WTC11 (cell line): ENCODE data around the gene TNIK. TPM values are rescaled to one million over a fixed set of nuclear protein-coding genes. Genes with fewer than 3 reads are reported as not detected.

Experiments used
- ATAC-seq: fragments of 200-7000 bp; cut with Tn5 transposase; 2 replicates; pipeline ENCODE4 v1.10.0; 2021; ENCODE audit warnings: mild to moderate bottlenecking, moderate library complexity
- CTCF ChIA-PET: fragments of 300-600 bp; sonication (Branson Sonifier 250); formaldehyde crosslinking; loops from one replicate; lab custom pipeline; 2021; ENCODE audit warnings: antibody characterized with exemption; lab: Charles Lee
- POLR2A ChIA-PET: fragments of 350-600 bp; sonication (Branson Sonifier 250); formaldehyde crosslinking; loops from one replicate; lab custom pipeline; 2021; ENCODE audit warnings: antibody characterized with exemption; lab: Charles Lee
- DNase-seq: peaks from one replicate; pipeline ENCODE4 v3.0.0; 2021; ENCODE audit warnings: low spot score
- H3K27ac Mint-ChIP-seq: 2 replicates; pipeline ENCODE4 v1.8.0; 2021; ENCODE audit warnings: mixed read lengths
- H3K27me3 Mint-ChIP-seq: 2 replicates; pipeline ENCODE4 v1.8.0; 2021; ENCODE audit warnings: low read depth, mild to moderate bottlenecking, moderate library complexity, mixed read lengths
- H3K36me3 Mint-ChIP-seq: 2 replicates; pipeline ENCODE4 v1.8.0; 2021; ENCODE audit warnings: mixed read lengths
- H3K4me1 Mint-ChIP-seq: 2 replicates; pipeline ENCODE4 v1.8.0; 2022; ENCODE audit warnings: mixed read lengths
- H3K4me3 Mint-ChIP-seq: 2 replicates; pipeline ENCODE4 v1.8.0; 2021; ENCODE audit warnings: mild to moderate bottlenecking, moderate library complexity, mixed read lengths
- H3K9me3 Mint-ChIP-seq: 2 replicates; pipeline ENCODE4 v1.8.0; 2021; ENCODE audit warnings: mixed read lengths
- ESRRA ChIP-seq: sonication (generic); formaldehyde crosslinking; IDR thresholded peaks from 2 replicates; pipeline ENCODE4 v1.8.1; 2022; ENCODE audit warnings: mild to moderate bottlenecking, missing genetic modification reagents, borderline replicate concordance
- FOXP1 ChIP-seq: sonication (generic); formaldehyde crosslinking; IDR thresholded peaks from 2 replicates; pipeline ENCODE4 v1.8.0; 2022; ENCODE audit warnings: missing genetic modification reagents, mild to moderate bottlenecking, moderate library complexity, borderline replicate concordance
- GABPB1 ChIP-seq: sonication (generic); formaldehyde crosslinking; IDR thresholded peaks from 2 replicates; pipeline ENCODE4 v1.8.1; 2023; ENCODE audit warnings: mild to moderate bottlenecking, missing genetic modification reagents
- GRHL2 ChIP-seq: fragments of 250-450 bp; sonication (Bioruptor Pico); IDR thresholded peaks from 2 replicates; pipeline ENCODE4 v1.8.0; 2022; ENCODE audit warnings: mild to moderate bottlenecking, moderate library complexity; ENCODE audit not compliant: insufficient replicate concordance, severe bottlenecking
- HMGA2 ChIP-seq: fragments of 250-450 bp; sonication (Bioruptor Pico); IDR thresholded peaks from 2 replicates; pipeline ENCODE4 v1.4.0; 2021; ENCODE audit warnings: mild to moderate bottlenecking, moderate library complexity
- MXD4 ChIP-seq: fragments of 250-450 bp; sonication (Bioruptor Pico); IDR thresholded peaks from 2 replicates; pipeline ENCODE4 v1.8.0; 2021; ENCODE audit warnings: mild to moderate bottlenecking, moderate library complexity, borderline replicate concordance
- MYBL2 ChIP-seq: sonication (generic); formaldehyde crosslinking; IDR thresholded peaks from 2 replicates; pipeline ENCODE4 v1.8.1; 2023; ENCODE audit warnings: mild to moderate bottlenecking, moderate library complexity, missing genetic modification reagents
- RELA ChIP-seq: sonication (generic); formaldehyde crosslinking; IDR thresholded peaks from 2 replicates; pipeline ENCODE4 v1.8.1; 2022; ENCODE audit warnings: missing genetic modification reagents, mild to moderate bottlenecking, borderline replicate concordance
- SOX15 ChIP-seq: fragments of 250-450 bp; sonication (Bioruptor Pico); IDR thresholded peaks from 2 replicates; pipeline ENCODE4 v1.9.0; 2021; ENCODE audit warnings: mild to moderate bottlenecking
- total RNA-seq: library from RNA; stranded (reverse); gene quantifications from 3 replicates; pipeline ENCODE4 v1.2.3, GENCODE V29; 2021
- TF ChIP-seq, protein P1 (sequence below): sonication (generic); formaldehyde crosslinking; IDR thresholded peaks from 2 replicates; pipeline ENCODE4 v1.8.0; 2023; ENCODE audit warnings: missing genetic modification reagents, mild to moderate bottlenecking, borderline replicate concordance
- TF ChIP-seq, protein P2 (sequence below): sonication (generic); formaldehyde crosslinking; conservative IDR thresholded peaks from 2 replicates; pipeline ENCODE4 v1.8.1; 2023; ENCODE audit warnings: mild to moderate bottlenecking, low read depth, missing genetic modification reagents, moderate library complexity
- TF ChIP-seq, protein P3 (sequence below): sonication (generic); formaldehyde crosslinking; IDR thresholded peaks from 2 replicates; pipeline ENCODE4 v1.8.1; 2022; ENCODE audit warnings: missing genetic modification reagents, borderline replicate concordance
- TF ChIP-seq, protein P4 (sequence below): fragments of 250-450 bp; sonication (Bioruptor Pico); IDR thresholded peaks from 2 replicates; pipeline ENCODE4 v1.9.0; 2021; ENCODE audit warnings: mild to moderate bottlenecking, borderline replicate concordance

TNIK gene
- total RNA-seq, 1 experiment from 2014 or later: 50.3 TPM

DNA sequence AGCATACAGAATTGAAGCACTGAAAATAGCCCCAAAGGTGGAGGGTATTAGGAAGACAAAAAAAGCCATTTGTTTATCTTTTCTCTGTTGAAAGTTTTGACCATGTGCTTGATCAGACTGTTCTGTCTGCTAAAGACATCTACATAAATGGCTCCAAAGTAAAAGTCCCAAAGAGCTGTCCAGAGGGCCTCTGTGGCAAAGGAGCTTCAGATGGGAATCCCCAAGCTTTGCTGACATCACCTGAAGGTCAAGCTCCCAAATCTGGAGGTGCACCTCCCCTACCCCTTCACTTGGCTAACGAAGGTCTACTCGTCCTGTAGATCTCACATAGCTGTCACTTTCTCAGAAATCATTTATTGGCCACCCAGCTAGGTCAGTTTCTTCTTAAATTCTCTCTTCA lies 239.1 kb downstream of the TNIK start:
- TF ChIP-seq SOX15 (CRISPR knock-in tag): no peak

DNA sequence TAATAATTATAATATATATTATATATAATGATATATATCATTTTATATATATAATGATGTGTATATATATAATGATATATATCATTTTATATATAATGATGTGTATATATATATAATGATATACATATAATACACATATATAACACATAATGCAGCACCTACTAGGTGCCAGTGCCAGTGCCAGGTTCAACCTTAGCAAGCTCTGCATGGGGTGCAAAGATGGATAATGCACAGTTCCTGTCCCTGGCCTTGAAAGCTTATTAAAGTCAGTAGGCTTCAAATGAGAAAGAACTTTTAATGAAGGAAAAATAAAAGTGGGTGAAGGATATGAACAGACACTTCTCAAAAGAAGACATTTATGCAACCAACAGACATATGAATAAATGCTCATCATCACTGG lies 240.9 kb downstream of the TNIK start:
- H3K27me3 Mint-ChIP-seq: no peaks in the 10 kb centered on the region
- DNase-seq: no peak
- ATAC-seq: no peak
- TF ChIP-seq, protein P1, sequence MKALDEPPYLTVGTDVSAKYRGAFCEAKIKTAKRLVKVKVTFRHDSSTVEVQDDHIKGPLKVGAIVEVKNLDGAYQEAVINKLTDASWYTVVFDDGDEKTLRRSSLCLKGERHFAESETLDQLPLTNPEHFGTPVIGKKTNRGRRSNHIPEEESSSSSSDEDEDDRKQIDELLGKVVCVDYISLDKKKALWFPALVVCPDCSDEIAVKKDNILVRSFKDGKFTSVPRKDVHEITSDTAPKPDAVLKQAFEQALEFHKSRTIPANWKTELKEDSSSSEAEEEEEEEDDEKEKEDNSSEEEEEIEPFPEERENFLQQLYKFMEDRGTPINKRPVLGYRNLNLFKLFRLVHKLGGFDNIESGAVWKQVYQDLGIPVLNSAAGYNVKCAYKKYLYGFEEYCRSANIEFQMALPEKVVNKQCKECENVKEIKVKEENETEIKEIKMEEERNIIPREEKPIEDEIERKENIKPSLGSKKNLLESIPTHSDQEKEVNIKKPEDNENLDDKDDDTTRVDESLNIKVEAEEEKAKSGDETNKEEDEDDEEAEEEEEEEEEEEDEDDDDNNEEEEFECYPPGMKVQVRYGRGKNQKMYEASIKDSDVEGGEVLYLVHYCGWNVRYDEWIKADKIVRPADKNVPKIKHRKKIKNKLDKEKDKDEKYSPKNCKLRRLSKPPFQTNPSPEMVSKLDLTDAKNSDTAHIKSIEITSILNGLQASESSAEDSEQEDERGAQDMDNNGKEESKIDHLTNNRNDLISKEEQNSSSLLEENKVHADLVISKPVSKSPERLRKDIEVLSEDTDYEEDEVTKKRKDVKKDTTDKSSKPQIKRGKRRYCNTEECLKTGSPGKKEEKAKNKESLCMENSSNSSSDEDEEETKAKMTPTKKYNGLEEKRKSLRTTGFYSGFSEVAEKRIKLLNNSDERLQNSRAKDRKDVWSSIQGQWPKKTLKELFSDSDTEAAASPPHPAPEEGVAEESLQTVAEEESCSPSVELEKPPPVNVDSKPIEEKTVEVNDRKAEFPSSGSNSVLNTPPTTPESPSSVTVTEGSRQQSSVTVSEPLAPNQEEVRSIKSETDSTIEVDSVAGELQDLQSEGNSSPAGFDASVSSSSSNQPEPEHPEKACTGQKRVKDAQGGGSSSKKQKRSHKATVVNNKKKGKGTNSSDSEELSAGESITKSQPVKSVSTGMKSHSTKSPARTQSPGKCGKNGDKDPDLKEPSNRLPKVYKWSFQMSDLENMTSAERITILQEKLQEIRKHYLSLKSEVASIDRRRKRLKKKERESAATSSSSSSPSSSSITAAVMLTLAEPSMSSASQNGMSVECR: no peak
- TF ChIP-seq RELA (CRISPR knock-in tag) (no peak), HMGA2 (CRISPR knock-in tag) (peak; percentile 43; the same call in 1 of the 2 replicates)
- CTCF ChIA-PET: no interaction called here
- H3K36me3 Mint-ChIP-seq: no peaks in the 10 kb centered on the region
- POLR2A ChIA-PET: no interaction called here
- H3K9me3 Mint-ChIP-seq: no peaks in the 10 kb centered on the region
- no peak overlapping the region for H3K27ac Mint-ChIP-seq
- no peak overlapping the region for H3K4me3 Mint-ChIP-seq
- peaks cover 12% of the 10 kb centered on the region for H3K4me1 Mint-ChIP-seq

More for the DNA sequence above, 239.1 kb downstream of the TNIK start:
- Mint-ChIP-seq H3K9me3 (peaks cover 6% of the 10 kb centered on the region), H3K36me3 (peaks cover 10% of the 10 kb centered on the region), H3K4me3 (no peak overlapping the region), H3K27ac (no peak overlapping the region), H3K4me1 (peaks cover 11% of the 10 kb centered on the region), H3K27me3 (no peaks in the 10 kb centered on the region)
- ATAC-seq (no peak), DNase-seq (no peak)
- ChIA-PET CTCF (interaction anchor here (1.2 to 1.6 kb wide), 2 partner anchors 11 to 346 kb away, joined by 3 to 5 read pairs; no protein-coding TSS in a partner anchor), POLR2A (no interaction called here)

DNA sequence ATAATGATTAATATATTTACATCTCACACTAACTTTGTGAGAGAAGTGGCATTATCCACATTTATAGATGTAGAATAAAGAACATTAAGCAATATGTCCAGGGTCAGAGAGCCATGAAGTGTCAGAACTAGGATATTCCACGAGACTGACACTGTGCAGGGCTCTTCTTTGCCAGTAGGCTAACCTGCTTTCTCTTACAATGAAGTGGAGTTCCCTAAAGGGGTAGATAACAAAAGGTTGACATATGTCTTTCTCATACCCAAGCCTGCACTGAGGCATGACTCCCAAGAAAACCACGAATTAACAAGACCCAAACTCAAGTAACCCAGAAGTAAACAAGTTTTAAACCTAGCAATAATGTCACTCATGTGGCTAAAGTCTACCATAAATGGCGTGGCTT lies 242.1 kb downstream of the TNIK start:
- ChIA-PET POLR2A (no interaction called here), CTCF (no interaction called here)
- Mint-ChIP-seq H3K4me3 (no peak overlapping the region), H3K27me3 (no peaks in the 10 kb centered on the region), H3K4me1 (peaks cover 14% of the 10 kb centered on the region), H3K9me3 (no peaks in the 10 kb centered on the region), H3K36me3 (no peaks in the 10 kb centered on the region), H3K27ac (no peak overlapping the region; the same call in 1 of the 2 replicates)
- no peak for ATAC-seq
- no peak for DNase-seq
- no peak for TF ChIP-seq MYBL2 (CRISPR knock-in tag)
- TF ChIP-seq FOXP1 (CRISPR knock-in tag): no peak
- TF ChIP-seq, protein P1: no peak
- TF ChIP-seq GRHL2 (CRISPR knock-in tag): no peak
- TF ChIP-seq, protein P2, sequence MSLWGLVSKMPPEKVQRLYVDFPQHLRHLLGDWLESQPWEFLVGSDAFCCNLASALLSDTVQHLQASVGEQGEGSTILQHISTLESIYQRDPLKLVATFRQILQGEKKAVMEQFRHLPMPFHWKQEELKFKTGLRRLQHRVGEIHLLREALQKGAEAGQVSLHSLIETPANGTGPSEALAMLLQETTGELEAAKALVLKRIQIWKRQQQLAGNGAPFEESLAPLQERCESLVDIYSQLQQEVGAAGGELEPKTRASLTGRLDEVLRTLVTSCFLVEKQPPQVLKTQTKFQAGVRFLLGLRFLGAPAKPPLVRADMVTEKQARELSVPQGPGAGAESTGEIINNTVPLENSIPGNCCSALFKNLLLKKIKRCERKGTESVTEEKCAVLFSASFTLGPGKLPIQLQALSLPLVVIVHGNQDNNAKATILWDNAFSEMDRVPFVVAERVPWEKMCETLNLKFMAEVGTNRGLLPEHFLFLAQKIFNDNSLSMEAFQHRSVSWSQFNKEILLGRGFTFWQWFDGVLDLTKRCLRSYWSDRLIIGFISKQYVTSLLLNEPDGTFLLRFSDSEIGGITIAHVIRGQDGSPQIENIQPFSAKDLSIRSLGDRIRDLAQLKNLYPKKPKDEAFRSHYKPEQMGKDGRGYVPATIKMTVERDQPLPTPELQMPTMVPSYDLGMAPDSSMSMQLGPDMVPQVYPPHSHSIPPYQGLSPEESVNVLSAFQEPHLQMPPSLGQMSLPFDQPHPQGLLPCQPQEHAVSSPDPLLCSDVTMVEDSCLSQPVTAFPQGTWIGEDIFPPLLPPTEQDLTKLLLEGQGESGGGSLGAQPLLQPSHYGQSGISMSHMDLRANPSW (CRISPR knock-in tag): no peak
- TF ChIP-seq, protein P3, sequence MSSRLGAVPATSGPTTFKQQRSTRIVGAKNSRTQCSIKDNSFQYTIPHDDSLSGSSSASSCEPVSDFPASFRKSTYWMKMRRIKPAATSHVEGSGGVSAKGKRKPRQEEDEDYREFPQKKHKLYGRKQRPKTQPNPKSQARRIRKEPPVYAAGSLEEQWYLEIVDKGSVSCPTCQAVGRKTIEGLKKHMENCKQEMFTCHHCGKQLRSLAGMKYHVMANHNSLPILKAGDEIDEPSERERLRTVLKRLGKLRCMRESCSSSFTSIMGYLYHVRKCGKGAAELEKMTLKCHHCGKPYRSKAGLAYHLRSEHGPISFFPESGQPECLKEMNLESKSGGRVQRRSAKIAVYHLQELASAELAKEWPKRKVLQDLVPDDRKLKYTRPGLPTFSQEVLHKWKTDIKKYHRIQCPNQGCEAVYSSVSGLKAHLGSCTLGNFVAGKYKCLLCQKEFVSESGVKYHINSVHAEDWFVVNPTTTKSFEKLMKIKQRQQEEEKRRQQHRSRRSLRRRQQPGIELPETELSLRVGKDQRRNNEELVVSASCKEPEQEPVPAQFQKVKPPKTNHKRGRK: no peak
- no peak for TF ChIP-seq MXD4 (CRISPR knock-in tag)
- TF ChIP-seq, protein P4, sequence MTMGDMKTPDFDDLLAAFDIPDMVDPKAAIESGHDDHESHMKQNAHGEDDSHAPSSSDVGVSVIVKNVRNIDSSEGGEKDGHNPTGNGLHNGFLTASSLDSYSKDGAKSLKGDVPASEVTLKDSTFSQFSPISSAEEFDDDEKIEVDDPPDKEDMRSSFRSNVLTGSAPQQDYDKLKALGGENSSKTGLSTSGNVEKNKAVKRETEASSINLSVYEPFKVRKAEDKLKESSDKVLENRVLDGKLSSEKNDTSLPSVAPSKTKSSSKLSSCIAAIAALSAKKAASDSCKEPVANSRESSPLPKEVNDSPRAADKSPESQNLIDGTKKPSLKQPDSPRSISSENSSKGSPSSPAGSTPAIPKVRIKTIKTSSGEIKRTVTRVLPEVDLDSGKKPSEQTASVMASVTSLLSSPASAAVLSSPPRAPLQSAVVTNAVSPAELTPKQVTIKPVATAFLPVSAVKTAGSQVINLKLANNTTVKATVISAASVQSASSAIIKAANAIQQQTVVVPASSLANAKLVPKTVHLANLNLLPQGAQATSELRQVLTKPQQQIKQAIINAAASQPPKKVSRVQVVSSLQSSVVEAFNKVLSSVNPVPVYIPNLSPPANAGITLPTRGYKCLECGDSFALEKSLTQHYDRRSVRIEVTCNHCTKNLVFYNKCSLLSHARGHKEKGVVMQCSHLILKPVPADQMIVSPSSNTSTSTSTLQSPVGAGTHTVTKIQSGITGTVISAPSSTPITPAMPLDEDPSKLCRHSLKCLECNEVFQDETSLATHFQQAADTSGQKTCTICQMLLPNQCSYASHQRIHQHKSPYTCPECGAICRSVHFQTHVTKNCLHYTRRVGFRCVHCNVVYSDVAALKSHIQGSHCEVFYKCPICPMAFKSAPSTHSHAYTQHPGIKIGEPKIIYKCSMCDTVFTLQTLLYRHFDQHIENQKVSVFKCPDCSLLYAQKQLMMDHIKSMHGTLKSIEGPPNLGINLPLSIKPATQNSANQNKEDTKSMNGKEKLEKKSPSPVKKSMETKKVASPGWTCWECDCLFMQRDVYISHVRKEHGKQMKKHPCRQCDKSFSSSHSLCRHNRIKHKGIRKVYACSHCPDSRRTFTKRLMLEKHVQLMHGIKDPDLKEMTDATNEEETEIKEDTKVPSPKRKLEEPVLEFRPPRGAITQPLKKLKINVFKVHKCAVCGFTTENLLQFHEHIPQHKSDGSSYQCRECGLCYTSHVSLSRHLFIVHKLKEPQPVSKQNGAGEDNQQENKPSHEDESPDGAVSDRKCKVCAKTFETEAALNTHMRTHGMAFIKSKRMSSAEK (CRISPR knock-in tag): no peak
- TF ChIP-seq GABPB1 (CRISPR knock-in tag): no peak
- TF ChIP-seq ESRRA (CRISPR knock-in tag): no peak
